ENCODE measurements around the gene RHEBL1.

Gene RHEBL1

DNA sequence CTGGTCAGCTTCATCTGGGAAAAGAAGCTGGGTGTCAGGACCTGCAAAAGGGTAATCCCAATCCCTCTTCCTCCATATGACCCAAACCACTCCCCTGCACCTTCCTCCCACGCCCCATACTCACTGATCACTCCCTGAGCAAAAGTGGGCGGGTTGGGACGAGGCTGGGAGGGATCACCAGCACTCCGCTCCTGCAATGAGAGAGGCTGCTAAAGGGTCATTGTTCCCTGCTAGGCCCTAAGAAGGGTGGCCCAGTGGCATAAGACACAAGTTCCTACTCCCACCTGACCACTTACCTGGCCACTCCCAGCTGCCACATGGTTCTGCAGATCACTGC is 35.5 kb downstream of the RHEBL1 start:
- no peak for DNase-seq

DNA sequence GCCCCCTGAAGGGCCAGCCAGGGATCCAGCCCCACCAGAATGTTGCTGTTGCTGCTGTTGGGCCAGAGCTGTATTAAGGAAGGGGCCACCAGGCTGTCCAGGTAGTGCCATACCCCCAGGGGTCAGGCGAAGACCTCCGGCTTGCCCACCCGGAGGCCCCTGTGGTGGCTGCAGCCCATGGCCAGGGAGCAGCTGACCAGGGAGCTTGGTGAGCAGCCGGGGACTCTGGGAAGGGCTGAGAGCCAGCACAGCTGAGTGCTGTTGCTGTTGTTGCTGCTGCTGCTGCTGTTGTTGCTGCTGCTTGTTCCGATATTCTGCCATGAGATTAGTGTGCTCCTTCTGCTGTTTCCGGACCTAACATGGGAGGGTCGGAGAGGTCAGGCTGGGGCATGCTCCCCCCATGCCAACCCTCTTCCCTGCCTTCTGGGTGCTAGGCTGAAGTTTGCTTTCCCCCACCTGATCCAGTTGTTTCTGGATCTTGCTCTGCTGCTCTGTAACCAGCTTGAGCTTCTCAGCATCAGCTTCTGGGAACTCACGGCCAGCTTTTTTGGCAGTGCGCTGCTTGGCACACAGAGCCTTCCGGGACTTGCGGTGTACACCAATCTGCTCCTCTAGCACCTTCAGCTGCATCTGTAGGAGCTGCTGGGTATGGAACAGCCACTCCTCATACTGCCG is 36.0 kb downstream of the RHEBL1 start:
- no peak for DNase-seq

DNA sequence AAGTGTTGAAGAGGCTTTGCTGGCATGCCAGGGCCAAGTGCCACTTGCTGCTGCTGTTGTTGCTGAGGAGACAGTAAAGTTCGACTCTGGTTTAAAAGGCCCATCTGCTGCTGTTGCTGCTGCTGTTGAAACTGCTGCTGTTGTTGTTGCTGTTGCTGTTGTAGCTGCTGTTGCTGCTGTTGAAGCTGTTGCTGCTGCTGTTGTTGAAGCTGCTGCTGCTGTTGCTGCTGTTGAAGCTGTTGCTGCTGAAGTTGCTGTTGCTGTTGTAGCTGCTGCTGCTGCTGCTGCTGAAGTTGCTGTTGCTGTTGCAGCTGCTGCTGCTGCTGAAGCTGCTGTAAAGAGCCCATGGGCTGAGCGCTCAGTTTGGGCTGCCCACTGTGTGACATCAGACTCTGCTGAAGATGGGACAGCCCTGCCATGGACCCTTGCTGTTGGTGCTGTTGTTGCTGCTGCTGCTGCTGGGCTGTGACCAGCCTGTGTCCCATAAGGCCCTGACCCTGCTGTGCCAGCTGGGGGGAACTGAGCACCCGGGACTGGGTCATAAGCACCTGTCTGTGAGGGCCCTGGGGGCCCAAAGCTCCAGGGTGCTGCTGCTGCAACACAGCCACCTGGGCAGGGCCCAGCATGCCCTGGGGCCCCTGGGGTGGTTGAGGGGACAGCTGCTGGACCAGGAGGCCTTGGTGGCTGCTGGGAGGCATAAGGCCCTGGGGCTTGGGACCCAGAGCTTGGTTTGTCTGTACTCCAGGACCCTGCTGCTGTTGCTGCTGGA is 36.9 kb downstream of the RHEBL1 start:
- DNase-seq = no peak

DNA sequence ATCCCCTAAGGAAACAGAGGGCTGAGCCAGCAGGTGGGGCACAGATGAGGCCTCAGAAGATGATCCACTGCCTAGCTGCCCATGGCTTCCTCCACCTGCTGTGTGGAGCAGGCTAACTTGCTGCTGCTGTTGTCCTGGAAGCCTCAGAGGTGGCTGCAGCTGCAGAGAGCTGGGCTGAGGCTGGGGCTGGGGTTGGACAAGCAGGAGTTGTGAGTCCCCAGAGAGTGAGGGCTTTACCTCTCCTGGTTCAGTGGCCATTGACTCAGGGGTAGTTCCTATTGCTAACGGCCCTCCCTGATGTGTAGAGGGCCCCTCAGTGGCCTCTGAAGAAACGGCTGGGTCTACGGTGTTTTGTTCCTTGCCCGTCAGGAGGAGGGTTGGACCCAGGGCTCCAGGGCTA is 37.5 kb downstream of the RHEBL1 start:
- DNase-seq = no peak

DNA sequence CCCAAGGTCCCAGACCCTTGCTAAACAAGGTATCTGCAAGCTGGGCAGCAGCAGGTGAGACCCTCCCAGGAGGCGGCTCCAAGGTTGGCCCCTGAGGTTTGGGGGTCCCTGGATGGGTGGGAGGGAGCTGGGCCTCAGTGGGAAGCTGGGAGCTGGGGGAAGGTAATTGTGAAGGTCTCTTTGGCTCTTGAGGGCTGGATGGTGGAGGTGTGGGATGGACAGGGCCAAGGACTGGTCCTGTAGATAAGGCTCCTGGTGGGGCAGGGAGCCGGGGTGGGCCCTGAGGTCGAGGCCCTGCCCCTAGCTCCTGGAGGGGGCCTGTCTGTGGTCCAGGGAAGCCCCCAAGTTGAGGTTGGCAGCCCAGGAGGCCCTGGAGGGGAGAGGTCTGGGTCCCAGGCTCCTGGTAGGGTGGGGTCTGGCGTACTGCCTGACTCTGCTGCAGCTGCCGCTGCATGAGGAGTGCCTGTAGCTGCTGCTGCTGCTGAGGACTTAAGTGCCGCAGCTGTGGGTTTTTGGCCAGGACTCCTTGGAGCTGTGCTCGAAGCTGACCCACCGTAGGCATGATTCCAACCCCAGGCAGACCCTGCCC is 38.1 kb downstream of the RHEBL1 start:
- DNase-seq = no peak

DNA sequence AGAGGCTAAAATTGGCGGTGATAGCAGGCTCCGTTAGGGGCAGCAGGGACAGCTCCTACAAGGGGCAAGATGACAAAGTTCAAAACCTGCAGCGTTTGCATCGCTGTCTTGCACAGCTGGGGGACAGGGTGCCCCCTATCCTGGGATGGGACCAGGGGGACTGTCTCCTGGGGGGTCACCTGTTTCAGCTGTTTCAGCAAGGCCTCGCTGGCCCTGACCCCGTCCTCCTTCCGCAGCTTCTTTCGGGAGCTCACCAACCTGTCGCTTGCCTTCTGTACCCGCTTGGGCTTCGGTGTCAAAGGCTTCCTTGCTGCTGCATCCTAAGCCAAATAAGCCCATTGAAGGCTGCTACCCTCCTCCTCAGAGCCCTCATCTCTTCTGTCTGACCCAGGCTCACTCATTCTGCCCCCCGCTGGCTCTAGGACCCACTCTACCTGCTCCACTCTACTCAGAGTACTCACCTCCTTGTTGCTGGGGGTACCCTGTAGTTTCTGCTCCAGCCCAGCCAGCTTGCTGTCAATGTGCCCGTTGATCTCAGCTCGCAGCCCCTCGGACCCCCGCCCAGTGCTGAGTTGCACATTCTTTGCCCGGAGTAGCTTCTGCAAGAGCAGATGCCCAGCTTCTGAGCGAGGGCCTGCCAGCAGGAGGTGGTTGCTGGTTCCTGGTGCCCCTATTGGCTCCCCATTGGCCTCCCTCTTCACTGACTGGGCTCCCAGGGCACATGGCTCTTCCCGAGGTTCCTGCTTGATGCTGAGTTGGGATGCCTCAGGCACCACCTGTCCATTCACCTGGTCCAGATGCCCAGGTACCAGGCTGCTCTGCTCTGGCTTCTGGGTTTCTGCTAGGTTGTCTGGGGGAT is 38.8 kb downstream of the RHEBL1 start:
- no peak for DNase-seq

DNA sequence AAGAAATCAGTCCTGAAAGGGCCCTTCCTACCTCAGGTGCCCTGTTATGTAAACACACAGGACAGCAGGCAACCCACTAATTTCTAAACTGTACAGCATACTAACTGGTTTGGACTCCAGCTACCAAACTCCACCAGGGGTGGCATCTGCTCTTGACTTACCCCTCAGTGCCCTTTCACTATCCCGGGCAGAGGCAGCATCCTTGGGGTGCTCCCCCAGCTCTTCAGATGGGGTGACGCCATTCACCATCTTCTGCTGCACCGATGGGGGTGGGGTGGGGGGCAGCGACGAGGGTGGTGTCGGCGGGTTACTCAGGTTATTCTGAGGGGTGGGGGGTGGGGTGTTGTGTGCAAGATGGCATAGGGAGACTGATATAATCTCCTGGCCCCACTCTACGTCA is 39.7 kb downstream of the RHEBL1 start:
- DNase-seq = no peak

DNA sequence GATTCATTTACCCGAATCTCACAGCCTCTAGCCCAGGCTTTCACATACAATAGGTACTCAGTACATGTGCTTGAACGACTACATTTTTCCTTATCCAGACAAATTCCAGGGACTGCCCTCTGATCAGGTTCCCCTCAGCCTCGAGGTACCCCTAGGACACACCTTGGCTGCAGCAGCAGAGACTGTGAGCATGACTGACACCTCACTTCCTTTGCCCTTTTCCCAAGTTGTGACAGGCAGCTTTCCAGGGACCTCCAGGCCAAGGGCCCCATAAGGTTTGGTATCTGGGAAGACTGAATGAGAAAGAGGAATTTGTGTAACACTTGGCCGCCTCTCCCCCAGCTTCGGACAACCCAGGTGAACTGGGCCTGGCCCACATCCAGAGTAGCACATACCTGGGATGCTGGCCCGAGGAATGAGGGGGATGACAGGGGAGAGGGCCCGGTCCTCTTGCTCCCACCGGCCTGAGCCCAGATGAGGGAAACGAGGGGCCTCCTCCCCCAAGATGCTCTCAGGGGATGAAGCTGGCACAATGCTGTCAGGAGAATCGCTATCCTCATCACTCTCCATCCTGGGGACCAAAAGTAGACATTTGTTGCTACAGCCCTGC is 41.0 kb downstream of the RHEBL1 start:
- DNase-seq = no peak

DNA sequence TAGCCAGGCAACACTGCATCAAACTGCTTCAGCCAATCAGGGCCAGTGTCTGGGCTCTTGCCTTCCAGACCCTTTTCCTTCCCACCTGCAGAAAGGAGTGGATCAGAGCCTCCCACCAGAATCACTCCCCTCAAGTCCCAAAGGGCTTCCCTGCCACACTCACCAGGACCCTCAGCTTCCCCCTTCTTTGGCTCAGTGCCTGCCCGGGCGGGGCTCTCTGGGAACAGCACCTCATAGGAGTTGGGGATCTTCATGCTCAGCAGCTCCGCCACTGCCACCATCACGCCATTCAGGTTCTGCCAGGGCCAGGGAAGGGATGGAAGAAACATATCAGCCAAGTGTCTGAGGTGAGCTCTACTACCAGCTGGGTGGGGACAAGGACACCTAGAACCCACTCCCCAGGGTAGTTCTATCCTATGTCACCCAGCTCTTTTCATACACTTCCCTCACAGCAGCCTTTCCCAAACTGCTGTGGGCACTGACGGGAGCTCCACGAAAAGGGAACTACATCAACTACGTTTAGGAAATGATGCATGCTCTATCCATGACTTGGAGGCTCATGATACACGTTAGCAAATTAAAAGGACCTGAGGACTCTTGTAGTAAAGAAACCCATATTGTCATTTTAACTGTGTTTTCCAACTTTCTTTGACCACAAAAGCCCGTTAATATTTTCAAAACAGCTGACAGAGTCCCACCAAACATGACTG is 41.8 kb downstream of the RHEBL1 start:
- no peak for DNase-seq

DNA sequence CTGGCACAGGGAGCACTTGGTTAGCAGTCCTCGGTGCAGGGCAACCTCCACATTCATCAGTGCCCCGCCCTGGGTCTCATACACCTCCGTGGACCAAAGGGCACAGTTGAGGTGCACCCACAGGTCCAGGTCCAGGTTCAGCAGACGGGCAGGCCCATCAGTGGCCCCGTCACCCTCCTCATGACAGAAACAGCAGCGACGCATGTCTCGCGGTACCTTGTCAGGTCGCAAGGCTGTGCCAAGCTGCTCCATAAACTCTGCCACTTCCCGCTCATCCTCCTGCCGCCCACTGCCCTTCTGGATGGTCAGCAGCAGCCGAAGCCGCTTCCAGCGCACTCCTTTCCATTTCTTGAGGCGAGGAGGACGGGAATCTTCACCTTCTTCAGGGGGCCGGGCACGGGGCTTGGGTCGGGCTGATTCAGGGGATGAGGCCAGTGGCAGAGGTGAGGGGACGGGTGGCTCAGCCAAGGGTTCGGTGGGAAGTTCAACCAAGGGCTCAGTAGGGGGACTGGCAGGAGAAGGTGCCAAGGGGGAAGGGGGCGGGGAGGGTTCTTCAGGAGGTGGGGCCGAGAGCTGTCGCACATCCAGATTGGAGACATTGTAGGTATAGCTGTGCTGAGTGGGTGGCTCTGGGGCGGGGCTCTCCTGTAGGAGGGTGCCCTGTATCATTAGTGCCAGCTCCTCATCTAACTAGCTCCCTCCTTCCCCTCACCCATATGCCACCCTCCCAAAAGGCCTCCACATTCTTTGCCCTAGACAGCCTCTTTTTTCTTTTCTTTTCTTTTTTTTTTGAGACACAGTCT is 42.9 kb downstream of the RHEBL1 start:
- DNase-seq = no peak

DNA sequence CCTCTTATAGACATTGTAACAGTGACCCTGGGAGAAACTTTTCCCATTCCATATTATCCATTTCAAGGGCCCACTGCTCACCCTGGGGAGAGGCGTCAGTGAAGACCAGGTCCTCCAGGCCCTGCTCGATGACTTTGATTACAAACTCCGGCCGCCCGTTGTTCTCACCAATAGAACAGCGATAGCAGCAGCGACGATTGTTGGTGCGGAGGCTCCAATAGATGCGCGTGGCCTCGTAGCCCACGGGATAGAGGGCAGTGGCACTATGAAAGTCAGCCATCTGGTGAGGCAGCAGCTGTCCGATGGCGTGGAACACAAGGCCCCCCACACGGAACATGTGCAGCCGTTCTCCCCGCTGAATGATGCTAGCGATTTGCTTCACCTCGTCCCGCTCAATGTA is 43.7 kb downstream of the RHEBL1 start:
- no peak for DNase-seq

DNA sequence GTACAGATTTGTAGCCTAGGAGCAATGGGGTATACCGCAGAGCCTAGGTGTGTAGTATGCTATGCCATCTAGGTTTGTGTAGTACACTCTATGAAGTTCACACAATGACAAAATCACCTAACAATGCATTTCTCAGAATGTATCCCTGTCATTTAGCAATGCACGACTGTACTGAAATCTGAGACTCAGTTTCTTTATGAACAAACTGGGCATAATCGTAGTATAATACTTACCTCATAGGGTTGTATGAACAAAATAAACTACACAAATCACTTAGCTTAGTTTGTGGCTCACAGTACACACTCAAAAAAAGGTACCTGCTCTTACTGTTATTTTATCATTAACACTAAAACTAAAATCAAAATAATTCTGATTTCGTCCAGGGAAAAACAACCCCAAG is 44.3 kb downstream of the RHEBL1 start:
- no peak for DNase-seq

DNA sequence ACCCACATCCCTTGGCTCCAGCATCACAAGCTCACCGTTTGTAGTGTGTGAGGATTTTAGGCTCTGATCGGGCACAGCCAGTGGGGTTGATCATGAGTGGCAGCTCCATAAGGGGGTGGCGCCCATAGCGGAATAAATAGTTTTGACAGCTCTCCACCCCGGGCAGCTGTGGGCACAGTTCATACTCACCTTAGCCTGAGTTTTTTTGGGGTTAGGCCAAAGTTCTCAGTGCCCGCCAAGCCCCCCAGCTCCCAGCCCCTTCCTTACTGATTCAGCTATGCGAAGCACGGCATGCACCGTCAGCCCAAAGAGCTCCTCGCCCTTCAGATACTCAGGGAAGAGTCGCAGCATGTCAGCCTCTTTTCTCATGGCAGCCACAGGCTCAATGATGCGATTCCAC is 45.2 kb downstream of the RHEBL1 start:
- DNase-seq = no peak

DNA sequence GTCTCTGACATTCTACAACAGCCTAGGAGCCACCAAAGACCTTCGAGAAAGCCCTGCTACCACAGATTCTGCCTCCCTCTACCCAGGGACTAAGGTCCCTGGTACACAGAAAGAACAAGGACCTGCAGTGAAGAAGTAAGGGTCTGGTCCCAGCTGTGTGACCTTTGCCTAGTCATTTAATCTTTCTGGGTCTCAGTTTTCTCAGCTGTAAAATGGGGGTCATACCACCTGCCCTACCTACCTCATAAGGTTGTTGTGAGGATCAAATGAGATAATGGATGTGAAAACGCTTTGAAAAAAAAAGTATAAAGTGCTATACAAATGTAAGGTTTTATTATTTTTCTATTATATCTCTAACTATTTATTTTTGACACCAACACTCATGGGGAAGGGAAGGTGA is 46.0 kb downstream of the RHEBL1 start:
- DNase-seq = no peak

DNA sequence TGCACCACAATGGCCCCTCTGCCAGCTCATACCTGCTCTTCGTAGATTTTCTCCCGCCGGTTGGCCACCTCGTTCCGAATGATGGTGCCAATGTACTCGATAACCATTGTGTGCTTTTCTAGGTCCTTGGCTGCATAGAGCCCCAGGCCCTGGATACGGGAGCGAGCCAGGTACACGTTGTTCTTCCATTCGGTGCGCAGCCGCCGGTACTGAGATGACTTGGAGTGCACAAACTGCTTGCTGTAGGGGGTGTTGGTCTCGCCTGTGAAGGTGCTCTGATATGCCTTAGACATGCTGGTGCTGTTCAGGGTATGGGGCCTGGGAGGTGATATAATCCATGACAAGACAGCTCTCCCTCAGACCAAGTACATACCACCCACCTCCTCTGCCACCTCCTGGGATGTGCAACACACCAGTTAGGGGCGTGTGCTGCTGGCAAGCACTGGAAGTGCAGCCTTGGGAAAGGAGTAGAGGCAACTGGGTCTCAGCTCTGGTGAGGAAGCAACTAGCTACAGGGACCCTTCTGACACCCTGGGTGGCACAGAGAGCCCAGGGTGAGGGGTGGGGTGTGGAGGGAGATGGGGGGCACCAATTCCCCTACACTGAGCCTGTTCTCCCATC is 47.1 kb downstream of the RHEBL1 start:
- no peak for DNase-seq

DNA sequence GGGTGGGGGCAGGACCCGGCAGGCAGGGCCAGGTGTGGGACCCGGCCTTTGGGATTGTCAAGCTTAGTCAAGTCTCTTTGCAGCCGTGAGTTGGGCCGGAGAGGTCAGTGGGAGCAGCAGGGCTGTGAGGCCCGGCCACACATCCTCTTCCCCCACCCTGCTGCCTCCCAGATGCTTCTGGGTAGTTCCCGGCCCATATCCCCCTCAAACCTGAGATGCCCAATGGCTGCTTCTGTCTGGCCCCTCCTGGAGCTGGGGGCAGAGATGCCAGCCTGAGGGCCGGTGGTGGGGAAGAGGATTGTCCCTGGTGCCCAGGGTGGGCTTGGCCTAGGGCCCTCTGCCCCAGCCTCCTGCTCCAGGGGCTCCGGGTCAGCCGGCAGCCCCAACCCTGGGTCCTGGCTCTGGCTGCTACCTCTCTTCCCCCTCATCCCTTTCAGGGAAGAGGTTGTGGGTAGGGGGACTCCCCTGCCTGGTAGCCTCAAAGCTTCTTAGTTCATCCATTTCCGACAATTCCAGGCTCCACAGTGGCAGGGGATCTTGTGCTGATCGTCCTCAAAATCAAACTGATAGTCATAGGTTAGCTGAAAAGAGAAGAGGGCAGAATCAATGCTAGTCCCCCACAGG is 48.4 kb downstream of the RHEBL1 start:
- no peak for DNase-seq

DNA sequence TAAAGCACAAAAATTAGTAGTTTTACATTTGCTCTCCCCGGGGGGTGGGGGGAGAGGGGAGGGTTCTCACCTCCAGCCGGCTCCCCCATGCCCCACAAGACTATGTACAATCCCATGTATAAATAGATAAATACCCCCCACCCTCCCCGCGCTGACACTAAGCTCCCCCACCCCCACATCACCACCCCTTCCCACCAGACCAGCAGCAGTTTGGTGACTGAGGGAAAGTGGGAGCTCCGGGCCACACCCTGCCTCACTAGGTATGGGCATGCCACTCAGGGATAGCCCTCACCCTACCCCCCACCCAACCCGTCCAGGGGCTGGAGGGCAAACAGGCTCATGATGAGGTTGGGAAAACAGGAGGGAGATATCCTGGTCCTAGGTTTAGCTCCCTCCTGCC is 49.3 kb downstream of the RHEBL1 start:
- no peak for DNase-seq

DNA sequence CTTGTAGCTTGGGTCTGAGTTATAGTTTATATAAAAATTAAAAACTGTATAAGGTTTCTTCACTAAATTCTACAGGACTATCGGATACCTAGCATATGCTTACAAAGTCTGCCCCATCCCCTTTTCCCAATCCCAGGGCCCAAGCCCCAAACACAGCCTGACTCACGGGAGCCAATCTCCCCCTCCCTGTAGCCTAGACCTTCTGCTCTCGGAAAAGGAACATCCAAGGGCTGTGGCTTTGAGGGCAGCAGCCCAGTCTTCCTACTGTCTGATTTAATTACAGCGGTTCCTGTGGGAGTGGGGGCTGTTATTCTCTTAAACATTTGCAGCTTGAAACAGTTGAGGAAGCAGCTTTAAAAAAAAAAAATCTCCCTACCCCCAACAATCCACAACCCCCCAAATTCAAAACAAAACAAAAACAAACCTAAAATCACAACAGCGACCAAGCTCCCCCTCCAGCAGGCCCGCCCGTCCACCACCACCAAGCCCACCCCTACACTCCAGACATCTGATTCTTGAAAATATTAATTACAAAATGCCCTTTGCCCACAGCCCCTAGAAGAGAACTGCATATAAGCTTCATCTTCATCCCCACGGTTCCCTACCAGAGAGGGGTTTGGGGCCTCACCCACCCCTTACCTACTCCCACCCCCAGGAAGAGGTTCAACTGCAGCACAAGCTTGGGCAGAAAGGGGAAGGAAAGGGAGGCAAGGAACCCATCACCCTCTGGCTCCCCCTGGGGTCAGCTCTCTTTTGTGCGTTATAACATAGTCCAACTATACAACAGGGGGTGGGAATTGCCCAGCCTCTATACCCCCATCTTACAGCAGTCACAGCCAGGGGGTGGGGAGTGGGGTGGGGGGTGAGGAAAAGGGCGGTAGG is 50.1 kb downstream of the RHEBL1 start:
- DNase-seq = peak; percentile 34

DNA sequence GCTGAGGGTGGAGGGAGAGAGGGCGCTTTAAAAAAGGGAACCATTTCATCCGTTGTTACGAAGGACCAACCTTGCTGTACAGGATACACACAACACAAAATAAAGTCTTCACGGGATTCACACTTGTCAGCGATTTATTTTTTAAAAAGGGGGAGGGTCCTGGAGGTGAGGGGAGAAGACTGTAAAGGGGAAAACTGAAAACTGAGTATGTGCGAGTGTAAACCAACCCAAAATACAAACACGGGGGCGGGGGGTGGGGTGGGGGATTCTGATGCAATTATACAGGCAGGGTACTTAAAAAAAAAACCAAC is 50.7 kb downstream of the RHEBL1 start:
- no peak for DNase-seq
